Left lung (tissue), 10 donors: ENCODE data around the gene STARD7. TPM values are rescaled to one million over a fixed set of nuclear protein-coding genes. Genes with fewer than 3 reads are reported as not detected.

Source experiments
- ATAC-seq: fragments of 200-7000 bp; cut with Tn5 transposase; one replicate; pipeline ENCODE4 v1.9.1; 2020; ENCODE audit warnings: moderate library complexity
- DNase-seq, 4 donors: peaks; one replicate each; pipeline ENCODE4 v3.0.0-alpha.2; 2013 to 2020
- H3K27ac ChIP-seq, 2 donors: fragments of 200-600 bp; sonication (generic) in 1 of 2; one replicate each; pipeline versions ENCODE4 v1.5.0 to v1.8.0; 2020 to 2021
- H3K27me3 ChIP-seq, 2 donors: fragments of 200-600 bp; sonication (generic) in 1 of 2; one replicate each; pipeline versions ENCODE4 v1.5.0 to v1.8.0; 2020 to 2021
- H3K36me3 ChIP-seq, 2 donors: fragments of 200-600 bp; sonication (generic) in 1 of 2; one replicate each; pipeline versions ENCODE4 v1.5.0 to v1.8.0; 2020 to 2021
- H3K4me1 ChIP-seq, 2 donors: fragments of 200-600 bp; one replicate each; pipeline ENCODE4 v1.8.0; 2021
- H3K4me3 ChIP-seq, 2 donors: fragments of 200-600 bp; sonication (generic) in 1 of 2; one replicate each; pipeline versions ENCODE4 v1.5.0 to v1.8.0; 2020 to 2021; ENCODE audit warnings: mild to moderate bottlenecking in 1 of 2
- H3K9me3 ChIP-seq, 2 donors: fragments of 200-600 bp; sonication (generic) in 1 of 2; one replicate each; pipeline versions ENCODE4 v1.5.0 to v1.8.0; 2020 to 2021
- CTCF ChIP-seq, 2 donors: fragments of 200-600 bp; sonication (generic) in 1 of 2; IDR thresholded peaks; one replicate each; pipeline versions ENCODE4 v1.5.0 to v1.8.0; 2021; ENCODE audit warnings: antibody characterized with exemption in 2 of 2
- intact Hi-C, 2 donors: fragments of 100-400 bp; cut with DNase I; formaldehyde crosslinking; loops; one replicate each; pipeline versions ENCODE4 v1.11.2 to v1.14.2; 2022
- polyA plus RNA-seq, 6 donors: library from polyadenylated mRNA; unstranded; fragments of 120-200 nt; gene quantifications; one replicate each; pipeline ENCODE4 v1.2.1, GENCODE V29; 2013; ENCODE audit not compliant: insufficient read length in 6 of 6
- total RNA-seq, 2 donors: library from RNA; stranded (reverse); fragmentation: NEBNext Ultra II Directional; extraction: Animal tissue kit (Norgen Biotek cat#: 25700); gene quantifications; one replicate each; pipeline ENCODE4 v1.2.1, GENCODE V29; 2021
- donor health status: DM: no; HTN: yes; CAD: no.
- donor health status: DM: no; HTN: no; CAD: no.

STARD7 gene
- total and polyA plus RNA-seq, 8 donors, result 99.2 to 142 (median 112) TPM

- H3K4me1 ChIP-seq, result peaks cover 0 to 35% of the 10 kb centered on the region in 2 donors
- no peaks in the 10 kb centered on the region for H3K9me3 ChIP-seq
- H3K36me3 ChIP-seq, result no peaks in the 10 kb centered on the region
- no peak for DNase-seq
- no peak for TF ChIP-seq CTCF (IDR thresholded peaks at IDR 0.05)
- intact Hi-C loops, result no loop called here
- H3K4me3 ChIP-seq, result no peak overlapping the region
- no peak for ATAC-seq
- H3K27ac ChIP-seq, result no peak overlapping the region
- H3K27me3 ChIP-seq, result no peaks in the 10 kb centered on the region
Measured at GRCh38 chr2:96238266-96238665, 29.6 kb upstream of the STARD7 start.

GRCh38 chr2:96236882-96237281 lies 28.3 kb upstream of the STARD7 start:
- no peaks in the 10 kb centered on the region for H3K9me3 ChIP-seq
- TF ChIP-seq CTCF (IDR thresholded peaks at IDR 0.05), result no peak
- no peaks in the 10 kb centered on the region for H3K36me3 ChIP-seq
- H3K4me1 ChIP-seq, result peaks cover 0 to 25% of the 10 kb centered on the region in 2 donors
- H3K27ac ChIP-seq, result no peak overlapping the region
- no peak for DNase-seq
- no peak overlapping the region for H3K4me3 ChIP-seq
- intact Hi-C loops, result no loop called here
- H3K27me3 ChIP-seq, result no peaks in the 10 kb centered on the region
- ATAC-seq, result no peak

- peak overlapping the region in 1 of 2 donors; percentile 42 for H3K27ac ChIP-seq
- intact Hi-C loops, result no loop called here
- no peak for DNase-seq
- H3K9me3 ChIP-seq, result no peaks in the 10 kb centered on the region
- no peaks in the 10 kb centered on the region for H3K27me3 ChIP-seq
- no peak for TF ChIP-seq CTCF (IDR thresholded peaks at IDR 0.05)
- ATAC-seq, result no peak
- no peaks in the 10 kb centered on the region for H3K36me3 ChIP-seq
- H3K4me3 ChIP-seq, result no peak overlapping the region
- peaks cover 0 to 12% of the 10 kb centered on the region in 2 donors for H3K4me1 ChIP-seq
Measured at GRCh38 chr2:96233880-96234316, 25.3 kb upstream of the STARD7 start.

GRCh38 chr2:96233436-96233835 lies 24.8 kb upstream of the STARD7 start:
- H3K27me3 ChIP-seq, result no peaks in the 10 kb centered on the region
- peak overlapping the region in 1 of 2 donors; percentile 42 for H3K27ac ChIP-seq
- no peak for TF ChIP-seq CTCF (IDR thresholded peaks at IDR 0.05)
- no peak overlapping the region for H3K4me3 ChIP-seq
- H3K4me1 ChIP-seq, result peaks cover 0 to 12% of the 10 kb centered on the region in 2 donors
- H3K9me3 ChIP-seq, result no peaks in the 10 kb centered on the region
- H3K36me3 ChIP-seq, result no peaks in the 10 kb centered on the region
- ATAC-seq (no peak), DNase-seq (no peak)
- intact Hi-C loops, result no loop called here

- Histone ChIP-seq H3K36me3 (no peaks in the 10 kb centered on the region), H3K9me3 (no peaks in the 10 kb centered on the region), H3K4me3 (no peak overlapping the region), H3K27ac (no peak overlapping the region), H3K27me3 (no peaks in the 10 kb centered on the region), H3K4me1 (peaks cover 0 to 12% of the 10 kb centered on the region in 2 donors)
- TF ChIP-seq CTCF (IDR thresholded peaks at IDR 0.05), result no peak
- DNase-seq (no peak), ATAC-seq (no peak)
- intact Hi-C loops, result no loop called here
Measured at GRCh38 chr2:96231316-96231715, 22.7 kb upstream of the STARD7 start.
